Gastrocnemius medialis (tissue), 4 donors: ENCODE measurements around the gene REXO4. TPM values are rescaled to one million over a fixed set of nuclear protein-coding genes. Genes with fewer than 3 reads are reported as not detected.

Source experiments
- ATAC-seq, 2 donors: fragments of 150-250 bp; one replicate each; pipeline ENCODE4 v1.9.1; 2016
- DNase-seq, 2 donors: peaks; one replicate each; pipeline ENCODE4 v3.0.0-alpha.2; 2019
- H3K27ac ChIP-seq, 4 donors: fragments of 200-600 bp; sonication (generic); 1 replicate in 1 of 4; 2 replicates in 3 of 4; pipeline ENCODE4 v1.5.1; 2016 to 2018; ENCODE audit warnings: mild to moderate bottlenecking in 2 of 4, moderate library complexity in 1 of 4
- H3K27me3 ChIP-seq, 3 donors: fragments of 200-600 bp; sonication (generic) in 2 of 3; 1 replicate in 1 of 3; 2 replicates in 2 of 3; pipeline versions ENCODE4 v1.5.1 to v1.6.0; 2016 to 2019; ENCODE audit warnings: mild to moderate bottlenecking in 1 of 3, moderate library complexity in 1 of 3
- H3K36me3 ChIP-seq, 2 donors: fragments of 200-600 bp; sonication (generic) in 1 of 2; one replicate each; pipeline ENCODE4 v1.5.1; 2017 to 2018
- H3K4me1 ChIP-seq, 2 donors: fragments of 200-600 bp; sonication (generic) in 1 of 2; one replicate each; pipeline ENCODE4 v1.5.1; 2016 to 2017; ENCODE audit warnings: mild to moderate bottlenecking in 2 of 2
- H3K4me3 ChIP-seq, 4 donors: fragments of 200-600 bp; sonication (generic) in 3 of 4; 1 replicate in 1 of 4; 2 replicates in 3 of 4; pipeline ENCODE4 v1.5.1; 2016 to 2019; ENCODE audit warnings: mild to moderate bottlenecking in 2 of 4
- H3K9me3 ChIP-seq, 3 donors: fragments of 200-600 bp; sonication (generic) in 2 of 3; 1 replicate in 1 of 3; 2 replicates in 2 of 3; pipeline ENCODE4 v1.5.1; 2016 to 2019
- CTCF ChIP-seq, 5 experiments: fragments of 450-650 bp in 3 of 5; fragments of 200-600 bp in 2 of 5; sonication (generic) in 2 of 5; IDR thresholded peaks in 4 of 5; conservative IDR thresholded peaks in 1 of 5; 1 replicate in 4 of 5; 2 replicates in 1 of 5; pipeline ENCODE4 v1.5.1; 2016 to 2019; ENCODE audit warnings: antibody characterized with exemption in 5 of 5, mild to moderate bottlenecking in 3 of 5, moderate library complexity in 3 of 5
- POLR2A ChIP-seq, 2 donors: fragments of 450-650 bp; IDR thresholded peaks; one replicate each; pipeline ENCODE4 v1.6.1; 2017; ENCODE audit warnings: antibody characterized with exemption in 2 of 2, mild to moderate bottlenecking in 2 of 2, moderate library complexity in 2 of 2
- in situ Hi-C, 4 donors: fragments of 200-750 bp; cut with MboI; loops; one replicate each; pipeline versions ENCODE4 v1.15.0 to v1.8.0; 2017; ENCODE audit warnings: low sequenced_read_pairs in 4 of 4
- intact Hi-C: fragments of 100-400 bp; cut with DNase I; formaldehyde crosslinking; loops from one replicate; pipeline ENCODE4 v1.15.1; 2023; ENCODE audit warnings: low total_unique reads
- total RNA-seq, 4 donors: library from RNA; depleted of rRNA; stranded (reverse); fragments of >200 nt; gene quantifications; one replicate each; pipeline versions ENCODE4 v1.1.0 to v1.2.3, GENCODE V29; 2016

REXO4 gene
- total RNA-seq = 10 to 100 TPM; 26.1 to 42.5 (median 34.6) TPM

- ATAC-seq (peak; percentile 94 to 95), DNase-seq (peak; percentile 58 to 74)
- in situ Hi-C loops (loop anchor here in 2 of 4 donors (10.0 kb wide), 1 partner anchor 67 kb away; no protein-coding TSS in a partner anchor), intact Hi-C loops (loop anchor here (1.0 to 5.0 kb wide), 4 partner anchors 40 to 746 kb away; partner anchors contain the start of genes GTF3C4, STKLD1, SURF4 and SURF6)
- Histone ChIP-seq H3K36me3 (peaks cover 0 to 21% of the 10 kb centered on the region in 2 donors), H3K27me3 (no peaks in the 10 kb centered on the region), H3K4me3 (peak within 1 kb of the TSS; percentile 79 to 82 (median 82)), H3K4me1 (peaks cover 21 to 23% of the 10 kb centered on the region in 2 donors), H3K27ac (peak within 1 kb of the TSS; percentile 74 to 86 (median 84)), H3K9me3 (no peaks in the 10 kb centered on the region)
- TF ChIP-seq POLR2A (IDR thresholded peaks at IDR 0.05) (peak; percentile 17 to 45), CTCF (IDR thresholded peaks at IDR 0.05 in 4 of 5, conservative IDR thresholded peaks at IDR 0.05 in 1 of 5) (peak in 1 of 5 experiments; percentile 7)
Measured at GRCh38 chr9:133417541-133418461, at the start of gene REXO4. Gene REXO4 (minus strand): TSS chr9:133418010. CDS start chr9:133417844, 166 bp downstream.

- H3K36me3 ChIP-seq = no peaks in the 10 kb centered on the region
- DNase-seq = no peak
- intact Hi-C loops = loop anchor here (10.0 kb wide), 1 partner anchor 432 kb away; the partner anchor contains the start of gene GTF3C5
Measured at GRCh38 chr9:133467101-133467500, 49.3 kb upstream of the REXO4 start.

GRCh38 chr9:133465984-133466383, 48.2 kb upstream of the REXO4 start:
- intact Hi-C loops = loop anchor here (10.0 kb wide), 1 partner anchor 431 kb away; the partner anchor contains the start of gene GTF3C5
- no peak for DNase-seq
- H3K4me3 ChIP-seq = no peak overlapping the region
- no peaks in the 10 kb centered on the region for H3K9me3 ChIP-seq
- no peaks in the 10 kb centered on the region for H3K27me3 ChIP-seq
- H3K27ac ChIP-seq = no peak overlapping the region
- TF ChIP-seq CTCF (IDR thresholded peaks at IDR 0.05 in 4 of 5, conservative IDR thresholded peaks at IDR 0.05 in 1 of 5) (no peak), POLR2A (IDR thresholded peaks at IDR 0.05) (no peak)
- in situ Hi-C loops = no loop called here
- H3K4me1 ChIP-seq = peaks cover 0 to under 1% of the 10 kb centered on the region in 2 donors
- no peak for ATAC-seq
- no peaks in the 10 kb centered on the region for H3K36me3 ChIP-seq

More at GRCh38 chr9:133467101-133467500, 49.3 kb upstream of the REXO4 start:
- Histone ChIP-seq H3K9me3 (no peaks in the 10 kb centered on the region), H3K4me1 (no peaks in the 10 kb centered on the region), H3K4me3 (no peak overlapping the region), H3K27ac (no peak overlapping the region), H3K27me3 (no peaks in the 10 kb centered on the region)
- no peak for ATAC-seq
- no peak for TF ChIP-seq POLR2A (IDR thresholded peaks at IDR 0.05)
- in situ Hi-C loops = no loop called here

- in situ Hi-C loops = no loop called here
- no peaks in the 10 kb centered on the region for H3K36me3 ChIP-seq
- no peaks in the 10 kb centered on the region for H3K9me3 ChIP-seq
- peaks cover 0 to 5% of the 10 kb centered on the region in 2 donors for H3K4me1 ChIP-seq
- TF ChIP-seq CTCF (IDR thresholded peaks at IDR 0.05 in 4 of 5, conservative IDR thresholded peaks at IDR 0.05 in 1 of 5) (no peak), POLR2A (IDR thresholded peaks at IDR 0.05) (no peak)
- H3K27ac ChIP-seq = no peak overlapping the region
- no peak for DNase-seq
- no peak for ATAC-seq
- H3K4me3 ChIP-seq = no peak overlapping the region
- intact Hi-C loops = loop anchor here (10.0 kb wide), 1 partner anchor 430 kb away; the partner anchor contains the start of gene GTF3C5
- H3K27me3 ChIP-seq = no peaks in the 10 kb centered on the region
Measured at GRCh38 chr9:133464638-133465037, 46.8 kb upstream of the REXO4 start.
